ENCODE results near the gene HMGN4.
"Not testable (repeated sequence)": the region's sequence is repeated elsewhere in the genome, so short reads cannot be mapped to it uniquely, and the experiment has no call there.

Gene HMGN4

DNA sequence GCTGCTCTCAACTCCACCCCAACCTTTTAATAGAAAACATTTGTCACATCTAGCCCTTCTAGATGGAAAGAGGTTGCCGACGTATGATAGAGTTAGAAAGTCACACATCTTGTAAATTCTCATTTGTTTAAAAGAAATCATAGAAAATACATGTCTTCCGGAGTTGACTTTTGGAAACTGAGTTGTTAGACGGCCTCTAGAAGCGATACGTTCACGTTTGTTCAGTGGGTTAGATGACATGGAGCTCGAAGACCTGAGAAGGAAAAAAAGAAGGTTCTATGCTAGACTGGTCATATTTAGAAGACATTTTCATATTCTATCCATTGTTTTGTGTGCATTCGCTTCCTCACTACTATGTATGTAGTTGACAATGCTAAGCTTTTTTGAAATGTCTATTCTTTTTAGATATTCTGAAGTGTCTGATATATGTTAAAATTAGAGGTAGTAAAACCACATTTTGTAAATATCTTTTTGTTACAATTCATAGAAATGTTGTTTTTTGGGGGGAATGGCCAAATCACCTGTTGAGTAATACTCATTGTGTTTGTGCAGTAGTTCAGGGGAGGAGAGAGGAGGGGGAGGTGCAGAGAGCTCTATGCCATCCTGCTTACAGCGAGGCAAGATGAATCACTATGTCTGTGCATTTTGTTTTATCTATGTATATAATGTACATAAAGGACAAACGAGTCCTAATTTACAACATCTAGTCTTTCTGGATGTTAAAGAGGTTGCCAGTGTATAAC is 15.5 kb upstream of the HMGN4 start:
- not testable (repeated sequence) for DNase-seq

DNA sequence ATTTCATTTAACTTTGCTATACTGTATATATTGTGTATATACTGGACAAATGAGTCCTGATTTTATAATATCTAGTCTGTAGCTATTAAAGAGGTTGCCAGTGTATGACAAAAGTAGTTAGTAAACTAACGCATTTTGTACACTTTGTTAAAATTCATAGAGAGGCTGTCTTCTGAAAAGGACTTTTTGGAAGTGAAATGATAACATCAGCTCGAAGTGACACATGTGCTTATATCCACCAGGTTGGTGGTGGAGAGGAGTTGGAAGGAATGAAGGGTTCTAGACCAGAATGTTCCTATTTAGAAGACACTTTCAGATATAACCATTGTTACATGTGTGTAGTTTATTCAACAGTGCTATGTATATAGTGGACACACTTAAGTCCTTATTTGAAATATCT is 13.9 kb upstream of the HMGN4 start:
- not testable (repeated sequence) for DNase-seq

DNA sequence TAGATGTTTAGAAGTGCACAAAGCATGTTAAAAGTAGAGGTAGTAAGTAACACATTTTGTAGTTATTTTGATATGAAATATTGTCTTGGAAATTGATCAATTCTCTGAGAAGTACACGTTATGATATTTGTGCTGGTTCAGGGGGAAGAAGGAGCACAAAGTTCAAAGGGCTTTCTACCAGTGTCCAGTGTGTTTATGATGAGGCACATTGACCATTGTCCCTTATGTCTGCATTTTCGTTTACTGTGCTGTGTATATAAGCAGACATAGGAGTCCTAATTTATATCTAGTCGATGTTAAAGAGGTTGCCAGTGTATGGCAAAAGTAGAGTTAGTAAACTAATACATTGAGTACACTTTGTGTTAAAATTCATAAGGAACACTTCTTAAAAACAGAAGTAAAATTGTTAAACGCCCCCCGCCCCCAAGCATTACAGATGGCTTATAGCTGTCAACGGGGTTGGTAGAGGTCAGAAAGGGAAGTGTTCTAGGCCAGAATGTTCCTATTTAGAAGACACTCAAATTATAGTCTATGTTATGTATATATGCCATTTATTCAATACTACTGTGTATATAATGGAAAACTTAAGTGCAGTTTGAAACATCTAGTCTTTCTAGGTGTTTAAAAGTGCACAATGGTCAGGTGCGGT is 13.3 kb upstream of the HMGN4 start:
- no peak for DNase-seq

DNA sequence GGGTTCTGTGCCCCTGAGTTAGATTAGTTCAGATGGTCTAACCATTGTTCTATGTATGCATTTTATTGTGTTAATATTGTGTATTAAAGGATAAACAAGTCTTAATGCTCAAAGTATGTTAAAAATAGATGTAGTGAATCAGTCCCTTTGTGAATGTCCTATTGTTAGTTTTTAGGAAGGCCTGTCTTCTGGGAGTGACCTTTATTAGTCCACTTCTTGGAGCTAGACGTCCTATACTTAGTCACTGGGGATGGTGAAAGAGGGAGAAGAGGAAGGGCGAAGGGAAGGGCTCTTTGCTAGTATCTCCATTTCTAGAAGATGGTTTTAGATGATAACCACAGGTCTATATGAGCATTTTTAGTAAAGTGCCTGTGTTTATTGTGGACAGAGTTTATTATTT is 12.3 kb upstream of the HMGN4 start:
- DNase-seq: no peak

DNA sequence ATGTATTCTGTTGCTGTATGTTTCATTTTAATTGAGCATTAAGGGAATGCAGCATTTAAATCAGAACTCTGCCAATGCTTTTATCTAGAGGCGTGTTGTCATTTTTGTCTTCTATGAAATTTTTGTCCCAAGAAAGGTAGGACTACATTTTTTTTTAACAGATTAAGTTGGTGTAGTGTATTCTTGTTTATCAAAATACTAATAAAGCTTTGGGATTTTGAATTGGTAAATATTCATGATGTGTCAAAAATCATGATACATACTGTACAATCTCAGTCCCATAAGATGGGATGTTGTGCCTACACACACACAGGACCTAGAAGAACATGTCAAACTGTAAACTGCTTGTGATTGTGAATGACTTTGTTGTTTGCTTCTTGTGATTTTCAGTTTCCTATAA is 11.2 kb upstream of the HMGN4 start:
- DNase-seq: no peak

DNA sequence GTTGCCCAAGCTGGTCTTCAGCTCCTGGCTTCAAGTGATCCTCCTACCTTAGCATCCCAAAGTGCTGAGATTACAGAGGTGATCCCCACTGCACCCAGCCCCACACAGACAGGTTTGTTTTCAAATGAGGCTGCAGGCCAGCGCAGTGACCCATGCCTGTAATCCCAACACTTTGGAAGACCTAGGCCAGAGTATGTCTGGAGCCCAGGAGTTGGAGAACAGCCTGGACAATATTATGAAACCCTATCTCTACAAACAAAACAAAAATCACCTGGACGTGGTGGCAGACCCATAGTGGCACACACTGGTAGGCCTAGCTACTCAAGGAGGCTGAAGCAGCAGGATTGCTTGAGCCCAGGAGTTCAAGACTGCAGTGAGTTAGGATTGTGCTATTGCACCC is 8.0 kb upstream of the HMGN4 start:
- no peak for DNase-seq

DNA sequence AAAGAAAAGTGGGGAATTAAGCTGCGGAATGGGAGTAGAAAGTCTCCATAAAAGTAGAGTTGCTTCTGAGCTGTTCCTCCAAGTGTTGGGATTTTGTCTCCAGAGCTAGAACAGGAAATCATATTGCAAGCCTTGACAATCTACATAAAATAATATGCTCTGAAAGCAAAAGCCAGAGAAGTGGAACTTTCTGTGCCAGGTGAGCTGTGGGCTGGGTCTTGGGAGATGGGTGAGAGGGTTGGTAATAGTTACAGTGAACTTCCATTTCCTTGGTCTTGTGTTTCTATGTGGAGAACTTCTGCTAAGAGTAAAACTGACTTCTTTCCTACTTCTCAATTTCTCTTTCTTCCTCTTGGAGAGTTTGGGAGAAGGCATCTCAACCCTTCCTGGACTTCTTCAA is 6.3 kb upstream of the HMGN4 start:
- no peak for DNase-seq

DNA sequence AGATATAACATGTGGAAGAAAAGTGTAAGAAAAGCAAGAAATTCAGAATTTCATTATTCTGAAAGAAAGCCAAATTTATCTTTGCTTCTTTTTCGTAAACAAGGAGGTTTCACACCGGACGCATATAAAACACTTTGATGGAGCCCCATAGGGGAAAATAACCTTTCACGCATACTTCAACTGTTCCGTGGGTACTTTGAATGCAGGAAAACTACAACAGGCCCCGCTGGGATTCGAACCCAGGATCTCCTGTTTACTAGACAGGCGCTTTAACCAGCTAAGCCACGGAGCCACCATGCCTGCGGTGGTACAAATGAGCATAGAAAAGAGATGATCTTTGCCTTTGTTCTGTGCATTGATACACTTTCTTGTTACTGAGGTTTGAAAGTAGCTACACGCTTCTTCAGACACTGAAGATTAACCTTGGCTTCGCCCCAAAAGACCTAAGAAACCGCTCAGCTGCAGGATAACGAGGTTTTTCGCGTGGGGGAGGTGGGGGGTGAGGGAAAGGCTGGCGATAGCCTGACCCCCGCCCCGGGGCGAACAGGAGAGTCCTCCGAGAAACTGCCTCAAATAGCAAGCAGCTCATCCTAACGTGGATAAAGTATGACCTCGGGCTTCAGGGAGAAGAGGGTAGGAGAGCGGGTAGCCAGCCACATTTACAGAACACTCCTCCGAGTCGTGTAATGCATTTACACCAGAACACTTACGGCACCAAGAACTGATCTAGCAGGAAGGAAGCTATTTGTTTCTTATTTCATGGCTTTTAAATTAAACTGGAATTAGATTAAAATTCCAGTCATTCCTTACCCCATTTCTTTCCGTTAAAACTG is 5.3 kb upstream of the HMGN4 start:
- DNase-seq: peak; percentile 90

DNA sequence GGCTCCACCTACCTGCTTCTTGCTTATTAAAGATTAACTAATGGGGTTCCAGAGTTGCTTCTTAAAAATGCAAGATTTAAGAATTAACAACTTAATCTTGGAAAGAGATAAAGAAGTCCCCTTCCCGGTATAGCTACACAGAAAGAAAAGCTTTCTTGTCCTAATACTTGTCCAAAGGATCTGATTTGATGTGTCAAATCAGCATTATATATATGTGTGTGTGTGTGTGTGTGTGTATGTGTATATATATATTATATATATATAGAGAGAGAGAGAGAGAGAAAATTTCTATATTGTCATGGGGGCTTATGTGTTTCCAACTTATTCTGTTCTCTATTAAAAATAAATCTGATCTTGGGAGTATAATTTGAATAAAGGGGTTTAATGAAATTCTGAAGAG is 4.6 kb upstream of the HMGN4 start:
- no peak for DNase-seq

DNA sequence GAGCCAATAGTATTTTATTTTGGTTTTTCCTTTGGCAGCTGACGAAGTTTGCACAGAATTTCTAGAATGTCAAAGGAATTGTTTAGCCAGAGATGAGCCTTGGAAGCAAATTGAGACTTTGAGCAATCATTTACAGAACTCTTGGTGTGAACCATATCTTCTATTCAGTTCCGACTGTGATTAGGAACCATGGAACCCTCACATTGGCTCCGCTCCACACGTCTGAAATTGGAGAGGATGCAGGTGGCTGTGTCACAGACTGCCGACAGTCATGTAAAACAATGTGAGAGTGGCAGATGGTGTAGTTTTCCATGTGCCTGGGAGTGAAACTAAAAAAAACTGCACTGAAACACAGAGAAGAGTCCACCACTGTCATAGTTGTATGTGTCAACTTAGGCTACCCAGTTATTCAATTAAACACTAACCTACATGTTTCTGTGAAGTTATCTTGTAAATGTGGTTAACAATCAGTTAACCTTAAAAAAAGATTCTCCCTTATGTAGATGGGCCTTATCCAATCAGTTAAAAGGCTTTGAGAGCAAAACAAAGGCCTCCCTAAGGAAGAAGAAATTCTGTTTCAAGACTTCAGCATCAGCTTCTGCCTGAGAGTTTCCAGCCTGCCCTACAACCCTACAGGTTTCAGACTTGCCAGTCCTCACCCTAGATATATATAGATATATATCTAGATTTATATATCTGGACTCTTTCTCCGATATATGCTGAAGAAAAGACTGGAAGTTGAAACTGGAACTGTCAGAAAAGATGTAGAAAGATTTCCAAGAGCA is 3.3 kb upstream of the HMGN4 start:
- no peak for DNase-seq

DNA sequence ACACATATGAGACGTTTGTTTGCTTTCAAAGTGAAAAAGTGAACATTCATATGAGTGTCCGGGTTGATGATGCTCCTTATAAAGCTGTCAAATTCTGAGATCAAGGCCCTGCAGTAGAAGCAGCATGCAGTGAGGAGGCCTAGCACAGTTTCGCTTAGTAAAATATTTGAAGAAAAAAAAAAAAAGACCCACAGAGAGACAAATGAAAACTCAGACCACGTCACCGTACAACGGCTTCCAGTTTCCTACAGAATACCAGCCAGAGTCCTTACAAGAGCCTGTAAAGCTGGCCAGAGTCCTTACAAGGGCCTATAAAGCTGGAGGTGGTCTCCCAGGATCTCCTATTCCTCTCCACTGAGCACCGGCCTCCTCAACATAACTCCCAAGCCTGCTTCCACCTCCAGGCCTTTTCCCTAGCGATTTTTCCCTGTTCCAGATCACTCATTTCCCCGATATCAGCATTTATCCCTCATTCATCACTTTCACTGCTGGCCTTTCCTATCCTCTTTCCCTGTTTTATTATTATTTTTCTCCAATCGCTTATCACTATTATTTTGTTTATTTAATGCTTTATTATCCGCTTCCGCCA is 1.5 kb upstream of the HMGN4 start:
- no peak for DNase-seq

DNA sequence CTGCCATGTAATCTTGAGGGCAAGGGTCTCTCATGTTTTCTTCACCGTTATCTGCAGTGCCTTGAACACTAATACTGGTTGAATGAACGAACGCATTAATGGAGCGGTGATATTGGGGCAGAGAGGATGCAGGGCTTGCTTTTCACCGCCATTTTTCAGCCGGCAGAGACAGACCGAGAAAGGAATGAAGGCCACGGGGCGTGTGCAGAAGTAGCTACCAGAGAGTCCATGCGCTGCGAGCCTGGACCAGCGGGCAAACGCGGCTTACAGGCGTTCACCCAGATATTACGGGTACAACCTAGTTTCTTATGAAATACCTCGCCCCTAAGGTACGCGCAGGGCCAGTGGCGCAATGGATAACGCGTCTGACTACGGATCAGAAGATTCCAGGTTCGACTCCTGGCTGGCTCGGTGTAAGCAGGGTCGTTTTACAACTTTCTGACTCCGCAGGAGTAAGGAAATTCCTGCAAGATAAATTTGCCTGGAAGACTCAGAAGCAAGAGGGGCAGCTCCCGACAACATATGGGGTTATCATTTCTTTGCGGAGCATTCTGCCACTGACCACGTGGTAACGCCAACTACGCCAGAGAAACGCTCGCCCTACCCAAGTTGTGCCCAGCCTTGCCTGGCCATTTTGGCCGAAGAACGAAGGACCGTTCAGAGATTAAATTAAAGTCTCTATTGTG is 863 bp upstream of the HMGN4 start:
- DNase-seq: peak; percentile 83

DNA sequence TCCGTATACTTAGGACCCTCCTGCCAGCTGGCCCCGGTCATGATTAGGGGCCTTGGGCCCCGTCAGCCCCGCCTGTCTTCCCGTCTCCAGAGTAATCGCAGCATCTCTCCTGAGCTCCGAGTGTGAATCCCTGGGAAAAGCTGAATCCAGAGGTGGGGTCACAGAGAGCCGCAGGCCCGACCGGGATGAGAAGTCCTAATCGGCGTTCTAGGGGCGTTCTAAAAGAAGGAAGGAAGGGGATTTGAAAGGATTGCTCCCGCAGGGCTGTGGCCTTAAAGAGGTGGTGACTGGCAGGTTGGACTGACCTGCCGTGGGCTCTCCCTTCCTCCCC is 371 bp downstream of the HMGN4 start:
- DNase-seq: no peak

DNA sequence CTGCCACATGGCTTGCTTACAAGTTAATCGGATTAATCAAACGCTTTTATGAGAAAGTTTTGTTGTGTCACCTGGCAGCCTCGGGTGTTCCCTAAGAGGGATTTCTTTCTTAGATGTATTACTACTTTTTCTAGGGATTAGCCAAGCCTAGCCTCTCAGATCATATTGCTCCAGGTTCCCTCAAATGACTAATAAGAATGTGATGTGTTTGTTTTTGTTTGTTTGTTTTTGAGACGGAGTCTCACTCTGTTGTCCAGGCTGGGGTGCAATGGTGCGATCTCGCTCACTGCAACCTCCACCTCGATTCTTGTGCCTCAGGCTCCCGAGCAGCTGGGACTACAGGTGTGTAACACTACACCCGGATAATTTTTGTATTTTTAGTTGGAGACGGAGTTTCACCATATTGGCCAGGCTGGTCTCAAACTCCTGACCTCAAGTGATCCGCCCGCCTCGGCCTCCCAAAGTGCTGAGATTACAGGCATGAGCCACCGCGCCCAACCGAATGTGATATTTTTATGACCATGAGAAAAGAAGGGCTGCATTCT is 977 bp downstream of the HMGN4 start:
- no peak for DNase-seq

DNA sequence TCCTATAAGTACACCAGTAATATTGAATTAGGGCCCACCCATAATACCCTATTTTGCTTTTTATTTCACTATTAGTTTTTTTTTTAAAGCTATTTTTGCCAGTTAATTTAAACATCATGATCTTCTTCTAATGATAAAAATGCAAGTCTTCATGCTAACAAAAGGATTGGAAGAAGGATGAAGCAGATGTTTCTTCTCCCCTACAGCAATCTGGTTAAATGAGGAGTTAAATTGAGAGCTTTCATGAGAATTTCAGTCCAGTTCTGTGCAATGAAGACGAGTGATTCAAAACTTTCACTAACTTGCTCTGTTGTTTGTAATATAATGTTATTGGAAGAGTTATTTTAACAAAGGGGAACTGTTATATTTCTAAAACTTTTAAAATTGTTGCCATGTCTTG is 3.4 kb downstream of the HMGN4 start:
- DNase-seq: no peak

DNA sequence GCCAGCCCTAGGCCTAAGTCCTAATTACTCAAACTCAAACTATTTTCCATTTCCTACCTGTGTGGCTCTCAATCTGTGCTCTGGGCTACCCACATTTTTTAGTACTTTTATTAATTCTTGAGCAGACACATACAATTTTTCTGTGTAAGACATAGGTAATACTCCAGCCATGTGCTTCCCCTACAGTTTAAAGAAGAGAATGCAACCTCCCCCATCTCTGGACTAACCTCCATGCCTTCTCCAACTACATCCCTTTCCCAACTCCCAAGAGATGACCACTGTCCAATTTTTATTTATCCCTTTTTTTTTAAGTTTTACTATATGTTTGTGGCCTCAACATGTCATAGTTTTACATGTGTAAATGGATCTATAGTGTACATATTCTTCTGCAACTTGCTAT is 5.8 kb downstream of the HMGN4 start:
- DNase-seq: no peak

DNA sequence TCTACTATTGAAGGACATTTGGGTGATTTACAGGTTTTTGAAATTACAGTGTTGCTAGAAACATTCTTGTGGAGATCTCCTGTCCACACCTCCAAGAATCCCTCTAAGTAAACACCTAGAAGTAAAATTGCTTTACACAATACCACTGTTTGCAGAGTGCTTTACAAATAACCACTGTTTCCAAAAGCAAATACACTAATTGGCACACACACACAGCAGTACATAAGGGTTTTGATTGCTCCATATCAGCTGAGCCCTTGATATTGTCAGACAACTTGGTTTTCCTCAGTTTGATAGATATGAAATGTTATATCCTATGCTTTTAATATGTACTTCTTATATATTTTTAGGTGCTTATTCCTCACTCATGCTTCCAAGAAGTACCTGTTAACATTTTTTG is 6.3 kb downstream of the HMGN4 start:
- no peak for DNase-seq

DNA sequence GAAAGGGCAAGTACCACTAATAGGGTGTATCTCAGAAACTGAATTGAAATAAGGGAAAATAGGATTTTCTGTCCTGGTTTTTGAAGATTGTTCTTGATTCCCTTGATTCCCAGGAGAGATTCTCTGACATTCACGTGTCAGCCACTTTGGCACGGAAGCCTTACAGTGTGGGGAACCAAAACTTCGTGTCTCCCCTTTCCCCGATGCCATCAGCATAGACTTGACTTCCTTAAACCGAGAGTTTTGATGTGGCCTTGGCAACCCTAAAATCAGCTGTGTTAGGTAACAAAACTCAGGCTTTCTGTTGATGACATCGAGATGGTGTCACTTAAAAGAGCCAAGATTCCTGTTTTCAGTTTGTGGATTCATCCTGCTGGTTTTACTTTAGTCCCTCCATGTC is 7.5 kb downstream of the HMGN4 start:
- no peak for DNase-seq

DNA sequence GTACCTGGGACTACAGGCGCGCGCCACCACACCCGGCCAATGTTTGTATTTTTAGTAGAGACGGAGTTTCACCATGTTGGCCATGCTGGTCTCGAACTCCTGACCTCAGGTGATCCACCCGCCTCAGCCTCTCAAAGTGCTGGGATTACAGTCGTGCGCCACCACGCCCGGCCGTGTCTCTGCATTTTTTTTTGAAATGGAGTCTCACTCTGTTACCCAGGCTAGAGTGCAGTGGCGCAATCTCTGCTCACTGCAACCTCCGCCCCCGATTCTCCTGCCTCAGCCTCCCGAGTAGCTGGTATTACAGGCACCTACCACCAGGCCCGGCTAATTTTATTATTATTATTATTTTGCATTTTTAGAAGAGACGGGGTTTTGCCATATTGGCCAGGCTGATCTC is 9.2 kb downstream of the HMGN4 start:
- DNase-seq: not testable (repeated sequence)

DNA sequence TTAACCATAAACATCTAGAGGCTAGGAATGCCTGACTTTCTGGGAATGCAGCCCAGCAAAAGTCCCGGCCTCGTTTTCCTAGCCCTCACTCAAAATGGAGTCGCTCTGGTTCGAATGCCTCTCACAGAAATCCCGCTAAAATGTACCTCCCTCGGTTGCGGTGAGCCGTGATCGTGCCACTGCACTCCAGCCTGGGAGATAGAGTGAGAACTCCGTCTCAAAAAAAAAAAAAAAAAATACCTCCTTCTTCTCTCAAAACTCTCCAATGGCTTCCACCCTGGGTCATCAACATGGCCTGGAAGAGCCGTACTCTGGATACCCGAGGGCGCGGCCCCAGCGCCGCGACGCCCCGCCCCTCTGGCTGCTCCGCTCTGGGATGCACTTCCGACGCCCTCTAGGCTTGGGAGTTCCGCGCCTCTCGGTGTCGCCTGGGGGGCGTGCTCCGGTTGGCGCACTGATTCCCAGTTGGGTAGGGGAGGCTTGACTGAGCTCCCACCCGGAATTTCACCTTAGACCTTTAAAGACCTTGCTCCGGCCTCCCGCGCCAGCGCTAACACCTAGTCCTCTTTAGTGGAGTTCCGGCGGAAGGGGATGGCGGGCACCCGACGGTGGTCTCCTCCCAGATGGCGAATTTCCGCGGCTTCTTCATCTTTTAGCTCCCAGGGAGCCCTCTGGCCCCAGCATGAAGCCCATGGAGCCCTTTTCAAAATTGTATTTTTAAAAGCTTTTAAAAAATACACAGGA is 12.3 kb downstream of the HMGN4 start:
- no peak for DNase-seq

DNA sequence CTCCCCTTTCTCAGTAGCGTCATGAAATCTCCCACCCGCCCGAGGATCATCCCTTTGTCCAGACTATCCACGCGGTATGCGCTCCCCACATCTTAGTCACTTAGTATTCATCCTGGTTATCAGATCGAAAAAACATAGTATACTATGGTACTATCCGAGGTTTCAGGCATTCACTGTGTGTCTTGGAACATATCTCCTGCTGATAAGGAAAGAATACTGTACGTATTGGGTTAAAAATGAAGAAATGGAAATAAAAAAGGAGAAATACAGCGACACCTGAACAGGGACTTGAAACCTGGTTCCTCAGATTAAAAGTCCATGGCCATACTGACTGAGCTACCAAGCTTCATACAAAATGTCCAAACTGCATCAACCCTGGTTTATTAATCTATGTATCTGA is 14.0 kb downstream of the HMGN4 start:
- no peak for DNase-seq

All from activated CD4-positive, alpha-beta T cell treated with anti-CD3 and anti-CD28 coated beads for 1 hour (primary cell).